Measurements from ENCODE around the gene THRSP. TPM values are rescaled to one million over a fixed set of nuclear protein-coding genes. Genes with fewer than 3 reads are reported as not detected.

Gene THRSP
- total and polyA plus RNA-seq, 2 experiments from 2014 or later = not detected

- Mint-ChIP-seq H3K4me3 (no peak overlapping the region), H3K27ac (no peak overlapping the region), H3K4me1 (no peaks in the 10 kb centered on the region), H3K27me3 (ENCODE audit: insufficient read depth, low read depth, poor library complexity) (peaks cover 3% of the 10 kb centered on the region), H3K9me3 (no peaks in the 10 kb centered on the region), H3K36me3 (ENCODE audit: low read depth) (peaks cover 45% of the 10 kb centered on the region)
- ATAC-seq (no peak), DNase-seq (ENCODE audit: low spot score) (no peak)
- H4K20me1 ChIP-seq (replicated peaks; ENCODE audit: insufficient read depth) = no peaks in the 10 kb centered on the region
- peaks cover 24% of the 10 kb centered on the region for H3K36me3 ChIP-seq (ENCODE audit: insufficient read depth)
- H3K4me3 ChIP-seq = no peak overlapping the region
- no peak for TF ChIP-seq CREB1 (CRISPR knock-in tag; IDR thresholded peaks at IDR 0.05; ENCODE audit: low read depth)
- TF ChIP-seq STAT1 (IDR thresholded peaks at IDR 0.05; ENCODE audit: unreplicated experiment) = no peak
- TF ChIP-seq JUNB (IDR thresholded peaks at IDR 0.05; ENCODE audit: unreplicated experiment) = no peak
- TF ChIP-seq NANOG (IDR thresholded peaks at IDR 0.05; ENCODE audit: borderline replicate concordance) = no peak
- no peak for TF ChIP-seq ETS1 (IDR thresholded peaks at IDR 0.05)
- TF ChIP-seq ZNF462 (CRISPR knock-in tag; IDR thresholded peaks at IDR 0.05) = no peak
- TF ChIP-seq EZH2phosphoT487 (IDR thresholded peaks at IDR 0.05; ENCODE audit: unreplicated experiment) = no peak
- TF ChIP-seq ZNF331 (CRISPR knock-in tag; IDR thresholded peaks at IDR 0.05; ENCODE audit: low read depth) = no peak
- no peak for TF ChIP-seq REST (IDR thresholded peaks at IDR 0.05; ENCODE audit: unreplicated experiment)
- no peak for TF ChIP-seq POLR2AphosphoS5 (IDR thresholded peaks at IDR 0.05; ENCODE audit: low read depth)
- TF ChIP-seq EZH2 (IDR thresholded peaks at IDR 0.05; ENCODE audit: low read depth, unreplicated experiment) = no peak
- TF ChIP-seq CTCF (conservative IDR thresholded peaks at IDR 0.05; ENCODE audit: low read depth in 2 of 2) = no peak
- TF ChIP-seq ZNF114 (CRISPR knock-in tag; IDR thresholded peaks at IDR 0.05) = no peak
- no peak overlapping the region for H3K27ac ChIP-seq (ENCODE audit: low read depth)
- no peak overlapping the region for H2AFZ ChIP-seq
- H3K4me1 ChIP-seq (ENCODE audit: insufficient read depth) = no peaks in the 10 kb centered on the region
- H3K9me2 ChIP-seq (ENCODE audit: insufficient read depth) = no peaks in the 10 kb centered on the region
- no peaks in the 10 kb centered on the region for H3K79me2 ChIP-seq (replicated peaks; ENCODE audit: insufficient read depth)
- no peaks in the 10 kb centered on the region for H3F3A ChIP-seq (replicated peaks; ENCODE audit: low read depth)
- no peak overlapping the region for H3K4me2 ChIP-seq
- no peaks in the 10 kb centered on the region for H3K27me3 ChIP-seq (ENCODE audit: insufficient read depth)
Measured at GRCh38 chr11:78097666-78098385, 34.2 kb downstream of the THRSP start.
